Measurements from ENCODE around the gene SUSD2.

DNA sequence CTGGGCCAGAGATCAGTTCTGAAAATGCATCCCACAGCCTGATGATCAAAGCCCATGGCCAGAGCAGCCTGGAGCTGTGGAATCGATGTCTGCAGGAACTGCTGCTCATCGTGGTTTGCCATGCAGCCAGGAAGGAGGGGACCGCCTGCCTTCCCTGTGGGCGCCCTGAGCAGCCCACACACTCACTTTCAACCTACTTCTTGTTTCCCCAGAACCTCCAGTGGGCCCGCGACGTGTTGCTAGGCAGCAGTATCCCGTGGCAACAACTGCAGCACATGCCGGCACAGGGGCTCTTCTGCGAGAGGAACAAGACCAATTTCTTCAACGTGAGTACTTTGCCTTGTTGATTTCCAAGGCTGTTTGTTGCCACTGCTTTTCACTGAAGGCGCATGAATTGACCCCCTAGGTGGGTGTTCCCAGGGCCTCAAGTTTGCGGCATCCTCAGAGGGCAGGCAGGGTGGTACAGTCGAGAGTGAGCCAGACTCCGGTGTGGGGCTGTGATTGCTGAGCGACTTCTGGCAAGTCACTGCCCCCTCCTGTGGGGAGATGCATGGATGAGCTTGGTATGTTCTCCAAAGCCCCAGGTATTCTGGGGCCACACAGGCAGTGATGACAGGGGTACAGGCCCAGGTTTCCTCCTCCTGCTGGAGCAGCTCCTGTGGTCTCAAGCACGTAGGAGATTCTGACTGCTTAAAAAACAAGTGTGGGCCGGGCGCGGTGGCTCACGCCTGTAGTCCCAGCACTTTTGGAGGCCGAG is 47.0 kb upstream of the SUSD2 start:
- TF ChIP-seq, protein P1, sequence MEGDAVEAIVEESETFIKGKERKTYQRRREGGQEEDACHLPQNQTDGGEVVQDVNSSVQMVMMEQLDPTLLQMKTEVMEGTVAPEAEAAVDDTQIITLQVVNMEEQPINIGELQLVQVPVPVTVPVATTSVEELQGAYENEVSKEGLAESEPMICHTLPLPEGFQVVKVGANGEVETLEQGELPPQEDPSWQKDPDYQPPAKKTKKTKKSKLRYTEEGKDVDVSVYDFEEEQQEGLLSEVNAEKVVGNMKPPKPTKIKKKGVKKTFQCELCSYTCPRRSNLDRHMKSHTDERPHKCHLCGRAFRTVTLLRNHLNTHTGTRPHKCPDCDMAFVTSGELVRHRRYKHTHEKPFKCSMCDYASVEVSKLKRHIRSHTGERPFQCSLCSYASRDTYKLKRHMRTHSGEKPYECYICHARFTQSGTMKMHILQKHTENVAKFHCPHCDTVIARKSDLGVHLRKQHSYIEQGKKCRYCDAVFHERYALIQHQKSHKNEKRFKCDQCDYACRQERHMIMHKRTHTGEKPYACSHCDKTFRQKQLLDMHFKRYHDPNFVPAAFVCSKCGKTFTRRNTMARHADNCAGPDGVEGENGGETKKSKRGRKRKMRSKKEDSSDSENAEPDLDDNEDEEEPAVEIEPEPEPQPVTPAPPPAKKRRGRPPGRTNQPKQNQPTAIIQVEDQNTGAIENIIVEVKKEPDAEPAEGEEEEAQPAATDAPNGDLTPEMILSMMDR (IDR thresholded peaks at IDR 0.05), result no peak
- no peak for TF ChIP-seq POLR2AphosphoS5 (IDR thresholded peaks at IDR 0.05)
